SKM-1 (cell line): ENCODE data around the gene BICDL1.

Experiments
- DNase-seq: peaks from one replicate; lab custom pipeline; 2025; ENCODE audit not compliant: unreplicated experiment; lab: John Stamatoyannopoulos, UW

Gene BICDL1

GRCh38 chr12:120121766-120122293 is 132.8 kb downstream of the BICDL1 start:
- no peak for DNase-seq

- no peak for DNase-seq
Observed at GRCh38 chr12:120125029-120125428, 136.0 kb downstream of the BICDL1 start.

GRCh38 chr12:120125792-120126634 is 137.0 kb downstream of the BICDL1 start:
- DNase-seq = no peak

GRCh38 chr12:120126635-120127005 is 137.6 kb downstream of the BICDL1 start:
- peak; percentile 35 for DNase-seq

- no peak for DNase-seq
Observed at GRCh38 chr12:120130011-120130410, 141.0 kb downstream of the BICDL1 start.

GRCh38 chr12:120131116-120131515 is 142.1 kb downstream of the BICDL1 start:
- DNase-seq = no peak

- DNase-seq = no peak
Observed at GRCh38 chr12:120132054-120132836, 143.2 kb downstream of the BICDL1 start.

- no peak for DNase-seq
Observed at GRCh38 chr12:120132863-120133385, 143.9 kb downstream of the BICDL1 start.

- DNase-seq = no peak
Observed at GRCh38 chr12:120134307-120134980, 145.4 kb downstream of the BICDL1 start.

GRCh38 chr12:120136093-120136770 is 147.2 kb downstream of the BICDL1 start:
- DNase-seq = no peak

- no peak for DNase-seq
Observed at GRCh38 chr12:120137833-120138232, 148.8 kb downstream of the BICDL1 start.

GRCh38 chr12:120138366-120138765 is 149.3 kb downstream of the BICDL1 start:
- DNase-seq = no peak

- DNase-seq = no peak
Observed at GRCh38 chr12:120139958-120140357, 150.9 kb downstream of the BICDL1 start.

- no peak for DNase-seq
Observed at GRCh38 chr12:120140603-120141002, 151.6 kb downstream of the BICDL1 start.

- DNase-seq = no peak
Observed at GRCh38 chr12:120141336-120141735, 152.3 kb downstream of the BICDL1 start.

- DNase-seq = no peak
Observed at GRCh38 chr12:120142231-120142877, 153.3 kb downstream of the BICDL1 start.
